ENCODE data around the gene WARS2. TPM values are rescaled to one million over a fixed set of nuclear protein-coding genes. Genes with fewer than 3 reads are reported as not detected.

The WARS2 gene
- total and polyA plus RNA-seq, 2 of the 8 experiments (the other 6 are each of a cell fraction or from before 2014, with no cell fraction given), result 4.3 to 12.9 TPM

DNA sequence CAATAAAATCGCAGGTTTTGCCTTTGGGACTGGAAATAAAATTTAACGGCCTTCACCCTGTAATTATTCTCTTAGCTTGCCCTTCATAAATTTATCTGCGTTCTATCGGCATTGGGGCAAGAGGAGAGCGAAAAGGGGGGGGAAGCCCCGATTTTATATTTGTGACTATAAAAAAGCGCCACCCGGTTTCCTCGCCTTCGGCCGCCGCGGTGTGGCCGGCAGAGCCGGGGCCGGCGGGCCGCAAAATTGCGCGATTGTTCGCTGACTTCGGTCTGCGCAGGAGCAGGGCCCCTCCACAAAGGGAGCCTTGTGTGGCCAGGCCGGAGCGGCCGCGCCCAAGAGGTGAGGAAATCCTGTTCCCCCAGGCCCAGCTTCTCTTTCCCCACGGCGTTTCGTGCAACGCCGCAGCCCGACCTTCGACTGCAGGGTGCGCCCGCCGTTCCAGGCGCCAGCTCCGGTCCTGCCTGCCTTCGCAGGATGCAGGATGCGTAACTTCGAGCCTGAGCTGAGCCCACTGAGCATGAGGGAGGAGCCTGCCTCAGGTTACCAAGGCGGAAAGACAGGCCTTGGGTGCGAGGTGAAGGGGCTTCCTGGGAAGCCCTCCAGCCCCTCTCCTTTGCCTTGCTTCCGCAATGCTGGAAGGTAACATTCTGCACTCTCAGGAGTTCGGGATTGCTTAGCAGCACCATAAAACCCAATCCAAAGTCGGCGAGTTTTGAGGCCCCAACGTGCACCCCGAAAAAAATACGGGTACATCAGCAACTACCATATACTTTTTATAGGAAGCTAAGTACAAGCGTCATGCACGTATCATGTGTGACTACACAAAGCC, 147.4 kb downstream of the WARS2 start (continued):
- TF ChIP-seq EZH2 (IDR thresholded peaks at IDR 0.05; ENCODE audit: low read depth, low read length, severe bottlenecking), result peak; percentile 99
- no peak; the same call in 1 of the 2 replicates for TF ChIP-seq RBBP5 (IDR thresholded peaks at IDR 0.05; ENCODE audit: borderline replicate concordance, low read depth, low read length)

Measured in H1 (cell line).